Stimulated activated CD4-positive, alpha-beta T cell treated with anti-CD3 and anti-CD28 coated beads, Interleukin-15, amount 100 ng/mL, for 1 hour (primary cell): ENCODE data around the gene MATR3.
"Not testable (repeated sequence)": the region's sequence is repeated elsewhere in the genome, so short reads cannot be mapped to it uniquely, and the experiment has no call there.

ENCODE experiments used
- DNase-seq, 2 donors: peaks; one replicate each; pipeline ENCODE4 v3.0.0-alpha.2; 2020; ENCODE audit warnings: low read depth in 1 of 2, low spot score in 1 of 2

Gene MATR3

GRCh38 chr5:139293507-139294373 is at the start of gene MATR3:
Gene MATR3 (plus strand): TSS chr5:139293740. CDS start chr5:139307416, 13,676 bp downstream.
- peak; percentile 86 to 89 for DNase-seq

- DNase-seq, result no peak
These were observed 47.8 kb upstream of the MATR3 start for GRCh38 chr5:139245637-139246339.

GRCh38 chr5:139246394-139246793 is 47.1 kb upstream of the MATR3 start:
- DNase-seq, result peak in 1 of 2 donors; percentile 35

- no peak for DNase-seq
These were observed 44.6 kb upstream of the MATR3 start for GRCh38 chr5:139248826-139249453.

- no peak for DNase-seq
These were observed 42.3 kb upstream of the MATR3 start for GRCh38 chr5:139251281-139251687.

- DNase-seq, result no peak
These were observed 41.7 kb upstream of the MATR3 start for GRCh38 chr5:139251695-139252288.

GRCh38 chr5:139253115-139253514 is 40.4 kb upstream of the MATR3 start:
- no peak for DNase-seq

GRCh38 chr5:139256820-139257219 is 36.7 kb upstream of the MATR3 start:
- no peak for DNase-seq

- DNase-seq, result no peak
These were observed 31.3 kb upstream of the MATR3 start for GRCh38 chr5:139262059-139262741.

GRCh38 chr5:139262742-139263445 is 30.6 kb upstream of the MATR3 start:
- DNase-seq, result peak; percentile 11 to 50

GRCh38 chr5:139263536-139263935 is 30.0 kb upstream of the MATR3 start:
- DNase-seq, result no peak

GRCh38 chr5:139263946-139264345 is 29.6 kb upstream of the MATR3 start:
- no peak for DNase-seq

GRCh38 chr5:139265001-139265400 is 28.5 kb upstream of the MATR3 start:
- no peak for DNase-seq

GRCh38 chr5:139266236-139266635 is 27.3 kb upstream of the MATR3 start:
- DNase-seq, result no peak

- no peak for DNase-seq
These were observed 26.1 kb upstream of the MATR3 start for GRCh38 chr5:139267481-139267880.

GRCh38 chr5:139268364-139269202 is 25.0 kb upstream of the MATR3 start:
- no peak for DNase-seq

GRCh38 chr5:139270718-139271117 is 22.8 kb upstream of the MATR3 start:
- DNase-seq, result not testable (repeated sequence)

GRCh38 chr5:139271201-139272027 is 22.1 kb upstream of the MATR3 start:
- no peak for DNase-seq
